CD4-positive, alpha-beta memory T cell (primary cell): Measurements from ENCODE around the gene DDX5. TPM values are rescaled to one million over a fixed set of nuclear protein-coding genes. Genes with fewer than 3 reads are reported as not detected.

Source experiments
- CTCF ChIA-PET: fragments of 350-600 bp; sonication (Branson Sonifier 250); formaldehyde crosslinking; loops from one replicate; lab custom pipeline; 2021; ENCODE audit warnings: inconsistent platforms; ENCODE audit not compliant: partially characterized antibody; lab: Charles Lee
- POLR2A ChIA-PET: fragments of 350-600 bp; sonication (Branson Sonifier 250); formaldehyde crosslinking; loops from one replicate; lab custom pipeline; 2021; ENCODE audit not compliant: partially characterized antibody; lab: Charles Lee
- DNase-seq, 5 donors: peaks; one replicate each; pipeline versions ENCODE4 v3.0.0 to v3.0.0-alpha.2; 2020 to 2022; ENCODE audit warnings: mixed read lengths in 1 of 5
- H3K27ac ChIP-seq: one replicate; pipeline ENCODE4 v1.7.0; 2013; ENCODE audit warnings: low read depth, low read length
- H3K27me3 ChIP-seq: 2 replicates; pipeline ENCODE4 v1.7.0; 2013; ENCODE audit warnings: mild to moderate bottlenecking, low read length, moderate library complexity; ENCODE audit not compliant: insufficient read depth
- H3K36me3 ChIP-seq: 2 replicates; pipeline ENCODE4 v1.7.0; 2013; ENCODE audit warnings: mild to moderate bottlenecking, low read length, moderate library complexity; ENCODE audit not compliant: insufficient read depth
- H3K4me1 ChIP-seq: 2 replicates; pipeline ENCODE4 v1.7.0; 2013; ENCODE audit warnings: mild to moderate bottlenecking, low read length, moderate library complexity; ENCODE audit not compliant: insufficient read depth
- H3K4me3 ChIP-seq, 2 donors: one replicate each; pipeline ENCODE4 v1.7.0; 2013; ENCODE audit warnings: low read length in 2 of 2, mild to moderate bottlenecking in 1 of 2
- H3K9me3 ChIP-seq, 2 donors: one replicate each; pipeline ENCODE4 v1.7.0; 2013; ENCODE audit warnings: low read length in 2 of 2, control low read depth in 1 of 2; ENCODE audit not compliant: control insufficient read depth in 1 of 2
- H3K27ac Mint-ChIP-seq, 7 donors: one replicate each; pipeline ENCODE4 v1.8.0; 2020 to 2021; ENCODE audit warnings: mixed read lengths in 7 of 7, mild to moderate bottlenecking in 6 of 7, inconsistent platforms in 3 of 7, moderate library complexity in 3 of 7
- H3K27me3 Mint-ChIP-seq, 2 donors: one replicate each; pipeline ENCODE4 v1.8.0; 2020 to 2021; ENCODE audit warnings: mixed read lengths in 2 of 2
- H3K36me3 Mint-ChIP-seq, 2 donors: one replicate each; pipeline ENCODE4 v1.8.0; 2020 to 2021; ENCODE audit warnings: mixed read lengths in 2 of 2, inconsistent platforms in 1 of 2, mild to moderate bottlenecking in 1 of 2
- H3K4me1 Mint-ChIP-seq, 4 donors: one replicate each; pipeline ENCODE4 v1.8.0; 2020 to 2021; ENCODE audit warnings: mixed read lengths in 4 of 4, mild to moderate bottlenecking in 1 of 4
- H3K4me3 Mint-ChIP-seq, 8 donors: one replicate each; pipeline ENCODE4 v1.8.0; 2020 to 2021; ENCODE audit warnings: mixed read lengths in 8 of 8, mild to moderate bottlenecking in 7 of 8, moderate library complexity in 6 of 8, inconsistent platforms in 3 of 8
- H3K9me3 Mint-ChIP-seq, 8 donors: one replicate each; pipeline ENCODE4 v1.8.0; 2020 to 2021; ENCODE audit warnings: mixed read lengths in 8 of 8, mild to moderate bottlenecking in 5 of 8, inconsistent platforms in 3 of 8, moderate library complexity in 1 of 8
- intact Hi-C: fragments of 100-400 bp; cut with micrococcal nuclease; formaldehyde crosslinking; loops from one replicate; pipeline ENCODE4 v1.15.1; 2023
- polyA plus RNA-seq, 2 donors: library from polyadenylated mRNA; unstranded; fragments of 300-500 nt; fragmentation: Illumina TruSeq; gene quantifications; one replicate each; pipeline ENCODE4 v1.2.3, GENCODE V29; 2021
- total RNA-seq, 2 experiments: library from RNA; stranded (reverse); gene quantifications; one replicate each; pipeline ENCODE4 v1.2.3, GENCODE V29; 2021

Gene DDX5
- total and polyA plus RNA-seq, 4 experiments from 2014 or later, result 1,080 to 1,577 (median 1,393) TPM

DNA sequence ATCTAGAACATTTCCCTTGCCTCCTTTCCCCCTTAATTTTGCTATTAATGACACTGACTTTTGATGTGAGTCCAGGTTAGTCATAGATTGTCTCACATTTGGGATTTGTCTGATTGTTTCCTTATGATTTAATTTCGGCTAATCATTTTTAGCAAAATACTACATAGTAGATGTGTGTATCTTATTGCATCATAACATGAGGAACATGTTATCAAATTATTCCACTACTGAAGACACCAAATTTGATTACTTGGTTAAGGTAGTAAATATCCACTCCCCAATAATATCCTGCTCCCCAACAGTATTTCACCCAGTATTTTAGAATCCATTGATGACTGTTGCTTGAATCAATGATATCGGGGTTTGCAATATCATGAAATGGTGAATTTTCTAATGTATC, 12.0 kb downstream of the DDX5 start:
- H3K4me1 ChIP-seq, result peaks cover 55% of the 10 kb centered on the region
- H3K4me3 Mint-ChIP-seq, result peak overlapping the region in 7 of 8 donors; percentile 4 to 83 (median 69)
- ChIA-PET POLR2A (interaction anchor here (5.2 kb wide), 1 partner anchor 12 kb away, joined by 330 read pairs; the partner anchor contains the start of genes CEP95 and DDX5), CTCF (interaction anchor here (3.2 to 5.9 kb wide), 2 partner anchors 10 to 75 kb away, joined by 23 to 62 read pairs; partner anchors contain the start of genes CEP95 and DDX5)
- peaks cover 23 to 53% of the 10 kb centered on the region in 2 donors for H3K36me3 Mint-ChIP-seq
- no peak for DNase-seq
- H3K27me3 Mint-ChIP-seq, result no peaks in the 10 kb centered on the region
- H3K27me3 ChIP-seq, result no peaks in the 10 kb centered on the region
- intact Hi-C loops, result loop anchor here (10.0 kb wide), 1 partner anchor 149 kb away; no protein-coding TSS in a partner anchor
- no peak overlapping the region for H3K27ac ChIP-seq
- no peak overlapping the region for H3K4me3 ChIP-seq
- no peaks in the 10 kb centered on the region for H3K9me3 ChIP-seq
- H3K4me1 Mint-ChIP-seq, result peaks cover 31 to 68% (median 43%) of the 10 kb centered on the region in 4 donors
- peaks cover 30% of the 10 kb centered on the region for H3K36me3 ChIP-seq
- peak overlapping the region in 3 of 7 donors; percentile 10 to 89 (median 18) for H3K27ac Mint-ChIP-seq
- peaks cover 0 to 16% (median 0%) of the 10 kb centered on the region in 8 donors for H3K9me3 Mint-ChIP-seq

DNA sequence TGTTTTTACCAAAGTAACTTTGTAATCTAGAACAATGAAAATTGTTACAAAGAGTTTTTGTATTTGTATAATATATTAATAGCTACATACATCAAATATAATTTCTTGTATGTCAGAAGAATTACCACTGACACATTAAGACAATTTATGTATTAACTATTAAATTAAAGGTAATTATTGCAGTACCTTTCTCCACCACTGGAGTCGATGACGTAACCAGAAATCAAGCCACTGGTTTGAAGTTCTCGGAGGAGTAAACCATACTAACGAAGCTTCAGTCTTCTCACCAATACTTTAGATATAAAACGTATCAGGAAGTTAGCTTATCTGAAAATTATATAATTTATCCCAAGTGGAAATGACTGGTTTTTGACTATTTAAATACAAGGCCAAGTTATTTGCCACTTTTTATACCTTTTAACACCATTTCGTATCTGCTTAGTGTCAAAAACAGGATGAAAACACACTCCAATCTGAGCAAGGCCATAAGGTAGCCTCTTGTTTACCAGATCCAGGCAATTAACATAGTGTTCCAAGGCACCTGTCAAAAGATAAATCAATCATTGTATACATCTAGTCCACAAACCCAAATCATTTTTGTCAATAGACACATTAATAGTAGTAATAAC, 13.5 kb downstream of the DDX5 start:
- Histone ChIP-seq H3K27ac (no peak overlapping the region), H3K9me3 (no peaks in the 10 kb centered on the region), H3K36me3 (peaks cover 18% of the 10 kb centered on the region), H3K27me3 (no peaks in the 10 kb centered on the region), H3K4me1 (peaks cover 40% of the 10 kb centered on the region), H3K4me3 (no peak overlapping the region)
- Mint-ChIP-seq H3K27me3 (no peaks in the 10 kb centered on the region), H3K36me3 (peaks cover 29 to 46% of the 10 kb centered on the region in 2 donors), H3K4me3 (peak overlapping the region in 4 of 8 donors; percentile 4 to 68 (median 43)), H3K4me1 (peaks cover 24 to 55% (median 31%) of the 10 kb centered on the region in 4 donors), H3K9me3 (peaks cover 0 to 16% (median 0%) of the 10 kb centered on the region in 8 donors), H3K27ac (peak overlapping the region; percentile 13 to 89 (median 73))
- intact Hi-C loops, result loop anchor here (2.0 to 10.0 kb wide), 2 partner anchors 14 to 148 kb away; partner anchors contain the start of genes CEP95 and DDX5
- peak; percentile 54 to 60 (median 59) for DNase-seq
- CTCF ChIA-PET, result interaction anchor here (0.7 to 6.0 kb wide), 19 partner anchors 12 to 172 kb away, joined by 3 to 287 read pairs (median 3); partner anchors contain the start of genes CEP95 and DDX5
- POLR2A ChIA-PET, result interaction anchor here (0.5 to 5.4 kb wide), 5 partner anchors 9 to 94 kb away, joined by 3 to 110 read pairs (median 8); partner anchors contain the start of genes CEP95 and DDX5

DNA sequence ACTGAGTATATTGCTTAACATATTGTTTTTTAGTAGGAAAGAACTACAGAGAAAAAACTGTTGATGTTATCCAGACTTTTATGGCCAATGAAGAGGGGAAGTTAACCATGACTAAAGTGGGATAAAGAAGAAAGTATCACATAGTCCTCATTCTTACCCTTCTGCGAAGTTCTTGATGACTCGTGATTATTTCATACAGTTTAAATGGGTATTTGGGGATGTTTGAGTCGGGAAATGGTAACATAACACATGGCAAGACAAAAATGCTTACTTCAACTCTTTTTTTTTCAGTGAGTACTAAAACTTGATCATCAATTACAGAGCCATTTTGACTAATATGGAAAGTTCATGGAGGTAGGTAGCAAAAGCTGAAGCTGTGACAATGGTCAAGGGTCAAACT, 14.1 kb downstream of the DDX5 start:
- Histone ChIP-seq H3K27ac (peak overlapping the region; percentile 12), H3K36me3 (peaks cover 18% of the 10 kb centered on the region), H3K27me3 (no peaks in the 10 kb centered on the region), H3K4me1 (peaks cover 35% of the 10 kb centered on the region), H3K9me3 (no peaks in the 10 kb centered on the region), H3K4me3 (no peak overlapping the region)
- peak overlapping the region in 1 of 7 donors; percentile 68 for H3K27ac Mint-ChIP-seq
- ChIA-PET POLR2A (interaction anchor here (0.5 to 5.4 kb wide), 4 partner anchors 9 to 93 kb away, joined by 3 to 110 read pairs (median 12); partner anchors contain the start of genes CEP95 and DDX5), CTCF (interaction anchor here (0.7 to 6.0 kb wide), 24 partner anchors 12 to 189 kb away, joined by 3 to 287 read pairs (median 4); partner anchors contain the start of genes CEP95 and DDX5)
- H3K27me3 Mint-ChIP-seq, result no peaks in the 10 kb centered on the region
- peaks cover 23 to 49% (median 28%) of the 10 kb centered on the region in 4 donors for H3K4me1 Mint-ChIP-seq
- no peak for DNase-seq
- H3K4me3 Mint-ChIP-seq, result no peak overlapping the region
- H3K9me3 Mint-ChIP-seq, result peaks cover 0 to 12% (median 0%) of the 10 kb centered on the region in 8 donors
- intact Hi-C loops, result loop anchor here (1.0 to 10.0 kb wide), 3 partner anchors 15 to 147 kb away; partner anchors contain the start of genes CEP95 and DDX5
- peaks cover 29 to 41% of the 10 kb centered on the region in 2 donors for H3K36me3 Mint-ChIP-seq

DNA sequence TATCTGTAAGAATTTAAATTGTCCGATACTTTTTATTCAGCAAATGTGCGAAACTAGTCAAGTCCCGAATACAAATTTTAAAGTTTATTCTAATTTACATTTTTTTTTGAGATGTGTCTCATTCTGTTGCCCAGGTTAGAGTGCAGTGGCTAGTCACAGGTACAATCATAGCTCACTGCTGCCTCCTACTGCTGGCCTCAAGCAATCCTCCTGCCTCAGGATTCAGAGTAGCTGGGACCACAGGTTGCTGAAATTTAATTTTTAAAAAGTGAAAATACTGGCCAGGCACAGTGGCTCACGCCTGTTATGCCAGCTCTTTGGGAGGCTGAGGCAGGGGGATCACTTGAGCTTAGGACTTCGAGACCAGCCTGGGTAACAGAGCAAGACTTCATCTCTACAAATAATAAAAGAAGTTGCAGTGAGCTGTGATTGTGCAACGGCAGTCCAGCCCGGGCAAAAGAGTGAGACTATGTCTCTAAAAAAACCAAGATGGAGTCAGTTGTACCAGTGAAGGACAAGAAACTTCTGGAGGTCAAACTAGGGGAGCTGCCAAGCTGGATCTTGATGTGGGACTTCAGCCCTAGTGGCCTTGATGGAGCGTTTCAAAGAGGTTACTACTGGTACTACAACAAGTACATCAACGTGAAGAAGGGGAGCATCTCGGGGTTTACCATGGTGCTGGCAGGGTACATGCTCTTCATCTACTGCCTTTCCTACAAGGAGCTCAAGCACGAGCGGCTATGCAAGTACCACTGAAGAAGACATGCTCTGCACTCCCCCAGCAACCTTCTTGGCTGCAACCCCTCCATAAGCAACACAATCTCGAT, 14.8 kb downstream of the DDX5 start:
- no peak overlapping the region for H3K4me3 Mint-ChIP-seq
- DNase-seq, result peak; percentile 40 to 58 (median 49)
- H3K27ac Mint-ChIP-seq, result peak overlapping the region in 3 of 7 donors; percentile 12 to 57 (median 18)
- Histone ChIP-seq H3K4me3 (no peak overlapping the region), H3K36me3 (peaks cover 18% of the 10 kb centered on the region), H3K4me1 (peaks cover 35% of the 10 kb centered on the region), H3K27me3 (no peaks in the 10 kb centered on the region), H3K27ac (no peak overlapping the region), H3K9me3 (no peaks in the 10 kb centered on the region)
- H3K27me3 Mint-ChIP-seq, result no peaks in the 10 kb centered on the region
- intact Hi-C loops, result loop anchor here (1.0 to 10.0 kb wide), 2 partner anchors 71 to 146 kb away; no protein-coding TSS in a partner anchor
- POLR2A ChIA-PET, result interaction anchor here (1.5 to 5.4 kb wide), 3 partner anchors 13 to 70 kb away, joined by 3 to 110 read pairs (median 19); partner anchors contain the start of genes CEP95 and DDX5
- peaks cover 0 to 5% (median 0%) of the 10 kb centered on the region in 8 donors for H3K9me3 Mint-ChIP-seq
- peaks cover 21 to 42% (median 23%) of the 10 kb centered on the region in 4 donors for H3K4me1 Mint-ChIP-seq
- CTCF ChIA-PET, result interaction anchor here (0.7 to 6.0 kb wide), 25 partner anchors 8 to 202 kb away, joined by 3 to 287 read pairs (median 5); partner anchors contain the start of genes CEP95, DDX5 and MILR1
- peaks cover 29 to 34% of the 10 kb centered on the region in 2 donors for H3K36me3 Mint-ChIP-seq

DNA sequence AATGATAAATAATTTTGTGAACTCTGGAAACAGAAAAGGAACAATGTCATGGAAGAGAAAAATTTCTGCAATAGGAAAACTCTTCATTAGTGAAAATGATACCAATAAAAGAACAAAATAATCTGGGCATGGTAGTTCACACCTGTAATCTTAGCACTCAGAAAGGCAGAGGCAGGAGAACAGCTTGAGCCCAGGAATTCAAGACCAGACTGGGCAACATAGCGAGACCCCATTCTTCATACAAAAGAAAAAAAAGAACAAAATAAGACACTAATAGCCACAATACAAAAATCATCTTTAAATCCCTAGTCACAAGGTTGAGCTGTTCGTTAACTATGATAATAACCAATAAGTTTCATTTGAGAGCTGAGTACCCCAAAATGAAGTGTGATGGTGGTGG, 17.8 kb downstream of the DDX5 start:
- CTCF ChIA-PET, result interaction anchor here (1.0 to 6.0 kb wide), 3 partner anchors 8 to 68 kb away, joined by 3 to 287 read pairs (median 3); partner anchors contain the start of gene POLG2
- Mint-ChIP-seq H3K27me3 (no peaks in the 10 kb centered on the region), H3K4me1 (peaks cover 14 to 28% (median 17%) of the 10 kb centered on the region in 4 donors), H3K4me3 (no peak overlapping the region), H3K36me3 (peaks cover 40 to 51% of the 10 kb centered on the region in 2 donors), H3K9me3 (no peaks in the 10 kb centered on the region), H3K27ac (no peak overlapping the region)
- Histone ChIP-seq H3K4me3 (no peak overlapping the region), H3K27ac (no peak overlapping the region), H3K9me3 (no peaks in the 10 kb centered on the region), H3K4me1 (peaks cover 20% of the 10 kb centered on the region), H3K36me3 (peaks cover 24% of the 10 kb centered on the region), H3K27me3 (no peaks in the 10 kb centered on the region)
- POLR2A ChIA-PET, result interaction anchor here (5.4 kb wide), 1 partner anchor 16 kb away, joined by 110 read pairs; the partner anchor contains the start of genes CEP95 and DDX5
- no peak for DNase-seq
- intact Hi-C loops, result no loop called here

DNA sequence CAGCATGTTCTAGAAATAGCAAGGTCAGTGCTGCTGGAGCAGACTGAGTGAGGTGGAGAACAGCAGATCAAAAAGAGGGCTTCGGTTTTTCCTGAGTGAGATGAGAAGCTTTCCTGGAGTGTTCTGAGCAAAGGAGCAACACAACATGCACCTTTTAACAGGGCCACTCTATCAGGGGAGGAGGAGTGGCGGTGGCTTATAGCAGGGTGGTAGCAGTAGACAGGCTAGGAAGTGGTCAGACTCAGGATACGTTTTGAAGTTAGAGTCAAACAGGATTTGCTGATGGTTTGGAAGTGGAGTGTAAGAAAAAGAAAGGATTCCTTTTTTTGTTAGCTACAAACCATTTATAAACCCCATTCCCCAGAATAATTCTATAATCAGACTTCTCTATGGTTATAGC, 21.7 kb downstream of the DDX5 start:
- Mint-ChIP-seq H3K4me3 (no peak overlapping the region), H3K27me3 (no peaks in the 10 kb centered on the region), H3K4me1 (peaks cover 11 to 14% (median 13%) of the 10 kb centered on the region in 4 donors), H3K9me3 (no peaks in the 10 kb centered on the region), H3K36me3 (peaks cover 40 to 51% of the 10 kb centered on the region in 2 donors), H3K27ac (peak overlapping the region in 5 of 7 donors; percentile 52 to 88 (median 74))
- no peak overlapping the region for H3K4me3 ChIP-seq
- no peak overlapping the region for H3K27ac ChIP-seq
- intact Hi-C loops, result no loop called here
- POLR2A ChIA-PET, result interaction anchor here (2.3 to 3.9 kb wide), 2 partner anchors 13 to 22 kb away, joined by 18 read pairs; partner anchors contain the start of genes CEP95, DDX5 and POLG2
- H3K4me1 ChIP-seq, result peaks cover 12% of the 10 kb centered on the region
- peaks cover 17% of the 10 kb centered on the region for H3K36me3 ChIP-seq
- DNase-seq, result no peak
- H3K27me3 ChIP-seq, result no peaks in the 10 kb centered on the region
- CTCF ChIA-PET, result interaction anchor here (1.6 kb wide), 1 partner anchor 66 kb away, joined by 7 read pairs; no protein-coding TSS in a partner anchor
- no peaks in the 10 kb centered on the region for H3K9me3 ChIP-seq
